ENCODE measurements around the gene SPEM2. TPM values are rescaled to one million over a fixed set of nuclear protein-coding genes. Genes with fewer than 3 reads are reported as not detected.

SPEM2 gene
- total RNA-seq, 3 donors from 2014 or later: not detected

GRCh38 chr17:7393613-7394451 lies 31.6 kb upstream of the SPEM2 start:
- peak overlapping the region; percentile 92 for H3K4me3 Mint-ChIP-seq
- no peaks in the 10 kb centered on the region for H3K27me3 Mint-ChIP-seq (ENCODE audit: low read depth)
- peak; percentile 55 to 57 for ATAC-seq
- H3K9me3 Mint-ChIP-seq: no peaks in the 10 kb centered on the region
- H3K4me1 Mint-ChIP-seq (ENCODE audit: low read depth): peaks cover 29% of the 10 kb centered on the region
- H3K36me3 Mint-ChIP-seq (ENCODE audit: insufficient read depth): peaks cover 14% of the 10 kb centered on the region
- peak; percentile 57 for DNase-seq

DNA sequence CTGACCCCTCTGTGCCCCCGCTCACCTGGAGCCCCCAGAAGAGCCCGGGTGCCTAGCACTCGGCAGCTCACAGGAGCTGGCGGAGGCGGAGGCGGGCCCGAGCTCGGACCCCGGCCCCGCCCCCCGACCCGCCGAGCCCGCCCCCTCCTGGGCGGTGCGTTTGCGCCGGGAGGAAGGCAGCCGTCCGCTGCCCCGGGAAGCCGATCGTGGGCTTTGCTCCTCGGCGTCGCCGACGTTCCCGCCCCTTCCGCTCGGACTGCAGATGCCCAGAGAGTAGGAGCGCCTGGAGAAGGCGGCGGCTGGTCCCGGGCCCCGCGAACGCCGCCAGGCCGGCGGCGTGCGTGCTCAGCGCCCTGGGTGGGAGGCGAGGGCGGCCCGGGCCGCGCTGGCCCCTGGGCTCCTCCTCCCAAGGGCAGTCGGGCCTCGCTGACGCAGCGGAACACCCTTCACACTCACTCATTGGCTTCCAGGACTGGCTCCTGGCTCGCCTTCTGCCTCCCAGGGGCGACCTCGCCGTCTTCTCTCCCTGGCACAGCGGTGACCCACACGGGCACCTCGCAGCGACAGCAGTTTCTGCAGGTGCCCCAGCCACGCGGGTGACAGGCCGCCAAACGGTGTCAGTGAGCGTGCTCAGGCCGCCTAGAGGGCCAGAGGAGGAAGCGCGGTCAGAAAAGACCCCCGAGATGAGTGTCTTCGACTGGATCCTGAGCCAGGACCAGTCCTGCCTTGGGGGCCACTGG lies 30.8 kb upstream of the SPEM2 start, which contains the start of gene PLSCR3:
TSS of gene PLSCR3 (minus strand) at position 74 of the 740 bp plus-strand sequence. CDS start 415 bp downstream, outside the sequence.
- ATAC-seq: peak; percentile 91 to 92
- H3K4me1 Mint-ChIP-seq (ENCODE audit: low read depth): peaks cover 30% of the 10 kb centered on the region
- H3K27me3 Mint-ChIP-seq (ENCODE audit: low read depth): no peaks in the 10 kb centered on the region
- peaks cover 8% of the 10 kb centered on the region for H3K36me3 Mint-ChIP-seq (ENCODE audit: insufficient read depth)
- no peaks in the 10 kb centered on the region for H3K9me3 Mint-ChIP-seq
- peak; percentile 76 for DNase-seq
- peak within 1 kb of the TSS; percentile 92 for H3K4me3 Mint-ChIP-seq

DNA sequence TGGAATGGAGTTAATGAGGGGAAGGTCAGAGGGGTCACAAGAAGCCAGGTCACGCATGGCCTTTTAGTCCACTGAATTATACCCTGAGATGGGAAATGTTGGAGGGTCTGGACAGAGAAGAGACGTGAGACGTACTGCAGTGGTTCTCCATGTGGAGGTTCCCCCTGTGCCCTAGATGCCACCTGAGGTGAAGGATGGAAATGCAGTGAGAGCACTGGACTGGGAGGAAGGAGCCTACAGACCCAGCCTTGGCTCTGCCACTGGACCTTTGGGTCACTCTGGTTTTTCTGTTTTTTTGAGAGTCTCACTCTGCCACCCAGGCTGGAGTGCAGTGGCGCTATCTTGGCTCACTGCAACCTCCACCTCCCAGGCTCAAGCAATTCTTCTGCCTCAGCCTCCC lies 29.3 kb upstream of the SPEM2 start:
- DNase-seq (no peak), ATAC-seq (no peak)
- H3K9me3 Mint-ChIP-seq: no peaks in the 10 kb centered on the region
- H3K27me3 Mint-ChIP-seq (ENCODE audit: low read depth): no peaks in the 10 kb centered on the region
- peaks cover 26% of the 10 kb centered on the region for H3K4me1 Mint-ChIP-seq (ENCODE audit: low read depth)
- H3K36me3 Mint-ChIP-seq (ENCODE audit: insufficient read depth): peaks cover 5% of the 10 kb centered on the region
- peak overlapping the region; percentile 1 for H3K4me3 Mint-ChIP-seq

DNA sequence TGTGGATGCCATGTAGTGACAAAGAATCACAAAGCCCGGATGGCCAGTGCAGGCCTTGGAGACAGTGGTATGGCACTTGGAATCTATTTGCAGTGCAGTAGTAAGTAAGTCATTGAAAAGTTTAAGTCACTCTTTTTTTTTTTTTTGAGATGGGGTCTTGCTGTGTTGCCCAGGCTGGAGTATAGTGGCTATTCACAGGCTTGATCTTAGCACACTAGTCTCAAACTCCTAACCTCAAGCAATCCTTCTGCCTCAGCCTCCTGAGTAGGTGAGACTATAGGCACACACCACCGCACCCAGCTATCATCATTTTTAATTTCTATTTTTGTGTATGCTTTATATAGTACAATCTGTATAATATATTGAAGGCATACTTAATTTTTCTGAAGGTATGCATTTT lies 26.8 kb upstream of the SPEM2 start:
- Mint-ChIP-seq H3K9me3 (no peaks in the 10 kb centered on the region), H3K4me1 (ENCODE audit: low read depth) (peaks cover 15% of the 10 kb centered on the region), H3K27me3 (ENCODE audit: low read depth) (no peaks in the 10 kb centered on the region), H3K4me3 (no peak overlapping the region), H3K36me3 (ENCODE audit: insufficient read depth) (no peaks in the 10 kb centered on the region)
- ATAC-seq: no peak
- no peak for DNase-seq

DNA sequence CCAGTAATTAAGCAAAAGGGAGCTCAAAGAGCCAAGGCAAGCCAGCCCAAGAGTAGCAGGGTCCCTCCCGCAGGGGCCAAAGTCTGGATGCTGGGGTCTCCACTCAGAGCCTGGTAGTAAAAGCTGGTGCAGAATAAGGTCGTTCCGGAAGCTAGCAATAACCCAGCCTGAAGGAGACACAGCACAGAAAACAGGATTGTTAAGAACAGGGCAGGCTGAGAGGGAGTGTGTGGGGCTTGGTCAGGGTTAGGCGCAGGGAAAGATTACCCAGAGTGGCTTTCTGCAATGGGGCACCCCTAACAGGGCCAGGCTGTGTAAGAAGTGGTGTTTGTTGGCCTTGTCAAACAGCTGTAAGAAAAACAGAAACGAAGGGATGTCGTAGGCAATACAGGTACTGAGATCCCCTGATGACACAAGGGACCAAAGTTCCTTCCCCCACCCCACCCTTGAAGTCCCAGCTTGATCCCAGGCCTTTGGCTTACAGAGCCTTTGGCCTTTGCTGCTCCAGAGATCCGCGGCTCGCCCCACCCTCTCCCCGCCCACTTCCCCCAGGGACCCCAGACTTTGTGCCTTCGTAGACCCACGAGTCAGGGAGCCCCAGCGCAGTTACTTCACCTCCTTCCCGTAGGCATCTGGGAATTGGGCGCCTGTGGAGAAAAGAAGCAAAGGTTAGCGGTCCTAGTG lies 22.2 kb upstream of the SPEM2 start:
- Mint-ChIP-seq H3K9me3 (no peaks in the 10 kb centered on the region), H3K27me3 (ENCODE audit: low read depth) (no peaks in the 10 kb centered on the region), H3K4me3 (peak overlapping the region; percentile 93), H3K36me3 (ENCODE audit: insufficient read depth) (no peaks in the 10 kb centered on the region), H3K4me1 (ENCODE audit: low read depth) (peaks cover 13% of the 10 kb centered on the region)
- DNase-seq (no peak), ATAC-seq (no peak)

DNA sequence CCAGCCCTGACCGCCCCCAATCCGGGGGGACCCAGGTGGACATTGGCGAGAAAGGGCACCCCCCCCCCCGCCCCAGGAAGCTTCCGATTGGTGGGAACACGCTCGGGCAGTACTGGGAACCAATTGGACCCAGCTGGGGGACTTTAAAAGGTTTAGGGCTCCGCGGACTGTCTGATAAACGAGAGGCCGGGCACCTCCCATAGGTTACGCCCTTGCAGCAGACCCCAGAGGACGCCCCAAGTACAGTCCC lies 21.8 kb upstream of the SPEM2 start:
- peak overlapping the region; percentile 93 for H3K4me3 Mint-ChIP-seq
- DNase-seq (no peak), ATAC-seq (no peak)
- H3K9me3 Mint-ChIP-seq: no peaks in the 10 kb centered on the region
- H3K4me1 Mint-ChIP-seq (ENCODE audit: low read depth): peaks cover 13% of the 10 kb centered on the region
- no peaks in the 10 kb centered on the region for H3K27me3 Mint-ChIP-seq (ENCODE audit: low read depth)
- no peaks in the 10 kb centered on the region for H3K36me3 Mint-ChIP-seq (ENCODE audit: insufficient read depth)

- peak within 1 kb of the TSS; percentile 93 for H3K4me3 Mint-ChIP-seq
- peak; percentile 91 to 94 for ATAC-seq
- no peaks in the 10 kb centered on the region for H3K9me3 Mint-ChIP-seq
- DNase-seq: peak; percentile 90
- H3K36me3 Mint-ChIP-seq (ENCODE audit: insufficient read depth): no peaks in the 10 kb centered on the region
- H3K27me3 Mint-ChIP-seq (ENCODE audit: low read depth): no peaks in the 10 kb centered on the region
- peaks cover 13% of the 10 kb centered on the region for H3K4me1 Mint-ChIP-seq (ENCODE audit: low read depth)
These were observed 21.3 kb upstream of the SPEM2 start, which contains the start of gene TMEM256 for GRCh38 chr17:7403977-7404736. Gene TMEM256 (minus strand): TSS chr17:7404097. CDS start chr17:7404084, 13 bp downstream.

DNA sequence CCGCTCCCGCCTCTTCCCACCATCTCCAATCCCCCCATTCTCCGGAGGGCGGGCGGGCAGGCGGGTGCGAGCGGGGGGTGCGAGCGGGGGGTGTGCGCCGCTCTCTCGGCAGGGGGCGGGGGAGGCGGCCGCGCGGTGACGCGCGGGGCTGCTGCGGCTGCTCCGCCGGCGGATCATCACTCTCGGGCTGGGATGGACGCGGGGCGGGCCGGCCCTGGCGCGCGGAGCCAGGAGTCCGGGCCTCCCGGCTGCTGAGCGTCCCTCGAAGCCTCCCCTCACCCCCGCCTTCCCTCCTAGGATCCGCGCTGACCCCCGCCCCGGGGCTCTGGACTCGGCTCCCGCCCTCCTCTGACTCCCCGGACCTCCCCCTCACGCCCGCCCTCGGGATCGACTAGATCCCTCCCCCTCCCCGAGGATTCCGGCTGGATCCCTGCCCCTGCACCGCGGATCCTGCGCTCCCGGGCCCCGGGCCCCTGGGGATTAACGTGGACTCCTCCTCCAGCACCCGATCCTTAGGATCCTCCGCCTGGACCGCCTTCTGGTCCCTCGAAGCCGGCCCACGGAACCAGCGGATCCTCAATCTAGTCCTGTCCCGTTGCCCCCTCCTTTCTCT lies 20.6 kb upstream of the SPEM2 start:
- peaks cover 11% of the 10 kb centered on the region for H3K4me1 Mint-ChIP-seq (ENCODE audit: low read depth)
- peak; percentile 56 to 62 for ATAC-seq
- peak; percentile 64 for DNase-seq
- no peaks in the 10 kb centered on the region for H3K27me3 Mint-ChIP-seq (ENCODE audit: low read depth)
- no peaks in the 10 kb centered on the region for H3K9me3 Mint-ChIP-seq
- no peaks in the 10 kb centered on the region for H3K36me3 Mint-ChIP-seq (ENCODE audit: insufficient read depth)
- H3K4me3 Mint-ChIP-seq: peak overlapping the region; percentile 93

GRCh38 chr17:7405350-7406234 lies 19.8 kb upstream of the SPEM2 start:
- no peaks in the 10 kb centered on the region for H3K36me3 Mint-ChIP-seq (ENCODE audit: insufficient read depth)
- peak overlapping the region; percentile 76 for H3K4me3 Mint-ChIP-seq
- ATAC-seq: no peak
- peaks cover 11% of the 10 kb centered on the region for H3K4me1 Mint-ChIP-seq (ENCODE audit: low read depth)
- no peak for DNase-seq
- no peaks in the 10 kb centered on the region for H3K9me3 Mint-ChIP-seq
- H3K27me3 Mint-ChIP-seq (ENCODE audit: low read depth): no peaks in the 10 kb centered on the region

DNA sequence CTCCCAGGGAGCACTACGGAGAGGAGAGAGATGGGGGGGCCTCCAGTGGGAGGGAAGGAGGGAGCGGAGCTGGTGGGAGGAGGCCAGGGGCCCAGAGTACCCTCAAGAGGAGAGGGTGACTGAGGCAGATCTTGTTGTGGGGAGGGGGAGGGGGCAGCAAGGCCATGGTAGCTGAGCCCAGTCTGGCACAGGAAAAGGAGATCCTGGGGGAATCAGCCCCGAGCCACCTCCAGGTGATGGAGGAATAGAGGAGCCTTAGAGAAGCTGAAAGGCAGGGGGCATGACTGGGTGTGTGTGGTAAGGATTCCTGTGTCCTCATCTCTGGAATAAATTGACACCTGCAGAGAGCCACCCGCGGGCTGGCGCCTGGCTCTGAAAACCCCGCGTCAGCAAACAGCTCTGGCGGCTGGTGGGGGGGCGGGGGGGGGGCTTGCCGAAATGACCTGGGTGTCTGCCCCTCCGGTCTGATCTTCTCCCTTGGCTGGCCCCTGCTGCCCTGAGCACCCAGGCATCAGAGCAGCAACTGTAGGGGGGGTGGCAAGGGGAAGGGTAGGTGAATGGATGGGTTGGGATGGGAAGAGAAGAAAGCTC lies 19.1 kb upstream of the SPEM2 start:
- ATAC-seq (no peak), DNase-seq (no peak)
- Mint-ChIP-seq H3K36me3 (ENCODE audit: insufficient read depth) (no peaks in the 10 kb centered on the region), H3K9me3 (no peaks in the 10 kb centered on the region), H3K27me3 (ENCODE audit: low read depth) (no peaks in the 10 kb centered on the region), H3K4me3 (peak overlapping the region; percentile 67), H3K4me1 (ENCODE audit: low read depth) (peaks cover 11% of the 10 kb centered on the region)

- H3K36me3 Mint-ChIP-seq (ENCODE audit: insufficient read depth): no peaks in the 10 kb centered on the region
- H3K27me3 Mint-ChIP-seq (ENCODE audit: low read depth): no peaks in the 10 kb centered on the region
- peaks cover 11% of the 10 kb centered on the region for H3K4me1 Mint-ChIP-seq (ENCODE audit: low read depth)
- ATAC-seq (no peak), DNase-seq (no peak)
- no peak overlapping the region for H3K4me3 Mint-ChIP-seq
- no peaks in the 10 kb centered on the region for H3K9me3 Mint-ChIP-seq
These were observed 18.3 kb upstream of the SPEM2 start for GRCh38 chr17:7407082-7407481.

GRCh38 chr17:7407485-7408251 lies 17.7 kb upstream of the SPEM2 start, which contains the start of gene NLGN2:
Gene NLGN2 (plus strand): TSS chr17:7407845. CDS start chr17:7408256, 411 bp downstream.
- no peak for ATAC-seq
- Mint-ChIP-seq H3K9me3 (no peaks in the 10 kb centered on the region), H3K36me3 (ENCODE audit: insufficient read depth) (no peaks in the 10 kb centered on the region), H3K4me1 (ENCODE audit: low read depth) (peaks cover 11% of the 10 kb centered on the region), H3K27me3 (ENCODE audit: low read depth) (no peaks in the 10 kb centered on the region), H3K4me3 (no peak within 1 kb of the TSS)
- no peak for DNase-seq

Measured in activated T-cell treated with anti-CD3 and anti-CD28 coated beads, Interleukin-2, amount 50 U/mL, for 4 hours (primary cell).